HepG2 (cell line): Measurements from ENCODE around the gene KIFC1. TPM values are rescaled to one million over a fixed set of nuclear protein-coding genes. Genes with fewer than 3 reads are reported as not detected.

Experiments
- CHD2 ChIP-seq: IDR thresholded peaks from 2 replicates; pipeline ENCODE4 v1.6.1; 2011; ENCODE audit warnings: low read depth, low read length, improper control_type of control experiment
- KAT7 ChIP-seq: IDR thresholded peaks from 2 replicates; pipeline ENCODE4 v1.6.1; 2018; ENCODE audit warnings: borderline replicate concordance, missing compliant biosample characterization
- REL ChIP-seq: sonication (generic); formaldehyde crosslinking; conservative IDR thresholded peaks from 2 replicates; pipeline ENCODE4 v1.8.0; 2022; ENCODE audit warnings: mild to moderate bottlenecking, missing genetic modification reagents, moderate library complexity
- RFX1 ChIP-seq: fragments of 450-650 bp; IDR thresholded peaks from 2 replicates; pipeline ENCODE4 v1.6.1; 2017
- ZNF326 ChIP-seq: sonication (generic); formaldehyde crosslinking; IDR thresholded peaks from 2 replicates; pipeline ENCODE4 v1.4.0; 2020; ENCODE audit warnings: missing genetic modification reagents, borderline replicate concordance
- ZNF382 ChIP-seq: sonication (generic); formaldehyde crosslinking; IDR thresholded peaks from 2 replicates; pipeline ENCODE4 v1.5.0; 2020; ENCODE audit warnings: missing genetic modification reagents, mild to moderate bottlenecking, borderline replicate concordance
- polyA plus RNA-seq, 8 experiments: library from polyadenylated mRNA; depleted of rRNA in 3 of 8; stranded (reverse) in 7 of 8; unstranded in 1 of 8; fragments of >200 nt; fragmentation: Illumina TruSeq in 4 of 8; extraction: Trizol in 4 of 8; gene quantifications; 2 replicates each; pipeline versions ENCODE4 v1.2.1 to v1.2.3, GENCODE V29; 2011 to 2016; ENCODE audit warnings: low read depth in 4 of 8, missing spikeins in 1 of 8, mixed read lengths in 1 of 8; ENCODE audit not compliant: insufficient read depth in 1 of 8
- total RNA-seq, 5 experiments: library from RNA; depleted of rRNA; stranded (reverse); fragments of >200 nt; fragmentation: Illumina TruSeq; extraction: Trizol; gene quantifications; 2 replicates each; pipeline ENCODE4 v1.2.3, GENCODE V29; 2016; ENCODE audit warnings: low read depth in 1 of 5
- TF ChIP-seq, protein P1 (sequence below): sonication (generic); formaldehyde crosslinking; IDR thresholded peaks from 2 replicates; pipeline ENCODE4 v1.4.0; 2020; ENCODE audit warnings: mild to moderate bottlenecking, missing genetic modification reagents, borderline replicate concordance
- TF ChIP-seq, protein P2 (sequence below): sonication (generic); formaldehyde crosslinking; IDR thresholded peaks from 2 replicates; pipeline ENCODE4 v1.4.0; 2020; ENCODE audit warnings: mild to moderate bottlenecking, missing genetic modification reagents
- TF ChIP-seq, protein P3 (sequence below), 2 experiments: fragments of 450-650 bp in 1 of 2; sonication (generic) in 1 of 2; formaldehyde crosslinking in 1 of 2; IDR thresholded peaks; 2 replicates each; pipeline versions ENCODE4 v1.6.1 to v1.8.0; 2016 to 2022; ENCODE audit warnings: antibody characterized with exemption in 1 of 2, mild to moderate bottlenecking in 1 of 2, missing genetic modification reagents in 1 of 2
- TF ChIP-seq, protein P4 (sequence below): sonication (generic); formaldehyde crosslinking; IDR thresholded peaks from 2 replicates; pipeline ENCODE4 v1.4.0; 2020; ENCODE audit warnings: missing genetic modification reagents; ENCODE audit errors: not compliant biosample characterization

The KIFC1 gene
- total and polyA plus RNA-seq, 2 of the 13 experiments (the other 11 are each of a cell fraction or from before 2014, with no cell fraction given): 25.0 to 45.5 TPM

DNA sequence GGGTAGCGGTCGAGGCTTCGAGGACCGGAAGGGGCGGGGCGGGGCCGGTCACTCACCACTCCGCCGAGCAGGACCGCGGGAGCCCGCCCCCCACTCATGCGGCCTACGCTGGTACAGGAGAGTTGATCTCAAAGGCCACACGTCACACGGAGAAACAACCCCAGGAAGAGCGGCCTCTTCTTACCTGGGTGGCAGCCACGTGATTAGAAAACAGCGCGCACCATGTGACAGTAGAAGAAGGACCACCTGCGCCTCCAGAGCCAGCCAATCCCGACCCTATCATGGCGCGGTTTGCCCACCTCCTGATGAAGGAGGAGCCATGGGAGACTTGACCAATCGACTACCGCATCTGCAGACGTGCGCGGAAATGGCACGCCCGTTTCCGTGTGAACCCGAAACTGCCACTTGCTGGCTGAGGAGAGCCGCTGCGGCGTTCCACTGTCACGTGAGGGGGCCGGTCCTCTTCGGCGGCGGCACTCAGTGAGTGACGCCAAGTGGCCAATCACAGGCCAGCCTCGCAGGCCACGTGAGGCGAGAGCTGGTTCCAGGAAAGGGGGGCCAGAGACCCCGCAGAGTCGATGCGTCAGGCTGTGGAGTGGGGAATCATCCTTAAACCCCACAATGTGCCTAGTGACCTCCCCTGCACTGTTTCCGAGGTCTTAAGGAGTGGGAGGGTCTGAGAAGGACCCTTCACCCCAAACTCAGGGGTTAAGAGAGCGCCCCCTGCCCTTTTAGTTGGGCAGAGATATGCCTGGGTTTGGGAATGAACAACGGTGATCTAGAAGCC lies 26.5 kb downstream of the KIFC1 start, which contains the start of gene CUTA (continued):
- TF ChIP-seq, protein P1, sequence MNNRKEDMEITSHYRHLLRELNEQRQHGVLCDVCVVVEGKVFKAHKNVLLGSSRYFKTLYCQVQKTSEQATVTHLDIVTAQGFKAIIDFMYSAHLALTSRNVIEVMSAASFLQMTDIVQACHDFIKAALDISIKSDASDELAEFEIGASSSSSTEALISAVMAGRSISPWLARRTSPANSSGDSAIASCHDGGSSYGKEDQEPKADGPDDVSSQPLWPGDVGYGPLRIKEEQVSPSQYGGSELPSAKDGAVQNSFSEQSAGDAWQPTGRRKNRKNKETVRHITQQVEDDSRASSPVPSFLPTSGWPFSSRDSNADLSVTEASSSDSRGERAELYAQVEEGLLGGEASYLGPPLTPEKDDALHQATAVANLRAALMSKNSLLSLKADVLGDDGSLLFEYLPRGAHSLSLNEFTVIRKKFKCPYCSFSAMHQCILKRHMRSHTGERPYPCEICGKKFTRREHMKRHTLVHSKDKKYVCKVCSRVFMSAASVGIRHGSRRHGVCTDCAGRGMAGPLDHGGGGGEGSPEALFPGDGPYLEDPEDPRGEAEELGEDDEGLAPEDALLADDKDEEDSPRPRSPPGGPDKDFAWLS: peak; percentile 52; the same call in 1 of the 2 replicates
- no peak for TF ChIP-seq ZNF326 (CRISPR knock-in tag)
- peak; percentile 41; the same call in 1 of the 2 replicates for TF ChIP-seq RFX1
- TF ChIP-seq, protein P2, sequence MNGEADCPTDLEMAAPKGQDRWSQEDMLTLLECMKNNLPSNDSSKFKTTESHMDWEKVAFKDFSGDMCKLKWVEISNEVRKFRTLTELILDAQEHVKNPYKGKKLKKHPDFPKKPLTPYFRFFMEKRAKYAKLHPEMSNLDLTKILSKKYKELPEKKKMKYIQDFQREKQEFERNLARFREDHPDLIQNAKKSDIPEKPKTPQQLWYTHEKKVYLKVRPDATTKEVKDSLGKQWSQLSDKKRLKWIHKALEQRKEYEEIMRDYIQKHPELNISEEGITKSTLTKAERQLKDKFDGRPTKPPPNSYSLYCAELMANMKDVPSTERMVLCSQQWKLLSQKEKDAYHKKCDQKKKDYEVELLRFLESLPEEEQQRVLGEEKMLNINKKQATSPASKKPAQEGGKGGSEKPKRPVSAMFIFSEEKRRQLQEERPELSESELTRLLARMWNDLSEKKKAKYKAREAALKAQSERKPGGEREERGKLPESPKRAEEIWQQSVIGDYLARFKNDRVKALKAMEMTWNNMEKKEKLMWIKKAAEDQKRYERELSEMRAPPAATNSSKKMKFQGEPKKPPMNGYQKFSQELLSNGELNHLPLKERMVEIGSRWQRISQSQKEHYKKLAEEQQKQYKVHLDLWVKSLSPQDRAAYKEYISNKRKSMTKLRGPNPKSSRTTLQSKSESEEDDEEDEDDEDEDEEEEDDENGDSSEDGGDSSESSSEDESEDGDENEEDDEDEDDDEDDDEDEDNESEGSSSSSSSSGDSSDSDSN (CRISPR knock-in tag): peak; percentile 65
- TF ChIP-seq CHD2: no peak
- TF ChIP-seq, protein P3, sequence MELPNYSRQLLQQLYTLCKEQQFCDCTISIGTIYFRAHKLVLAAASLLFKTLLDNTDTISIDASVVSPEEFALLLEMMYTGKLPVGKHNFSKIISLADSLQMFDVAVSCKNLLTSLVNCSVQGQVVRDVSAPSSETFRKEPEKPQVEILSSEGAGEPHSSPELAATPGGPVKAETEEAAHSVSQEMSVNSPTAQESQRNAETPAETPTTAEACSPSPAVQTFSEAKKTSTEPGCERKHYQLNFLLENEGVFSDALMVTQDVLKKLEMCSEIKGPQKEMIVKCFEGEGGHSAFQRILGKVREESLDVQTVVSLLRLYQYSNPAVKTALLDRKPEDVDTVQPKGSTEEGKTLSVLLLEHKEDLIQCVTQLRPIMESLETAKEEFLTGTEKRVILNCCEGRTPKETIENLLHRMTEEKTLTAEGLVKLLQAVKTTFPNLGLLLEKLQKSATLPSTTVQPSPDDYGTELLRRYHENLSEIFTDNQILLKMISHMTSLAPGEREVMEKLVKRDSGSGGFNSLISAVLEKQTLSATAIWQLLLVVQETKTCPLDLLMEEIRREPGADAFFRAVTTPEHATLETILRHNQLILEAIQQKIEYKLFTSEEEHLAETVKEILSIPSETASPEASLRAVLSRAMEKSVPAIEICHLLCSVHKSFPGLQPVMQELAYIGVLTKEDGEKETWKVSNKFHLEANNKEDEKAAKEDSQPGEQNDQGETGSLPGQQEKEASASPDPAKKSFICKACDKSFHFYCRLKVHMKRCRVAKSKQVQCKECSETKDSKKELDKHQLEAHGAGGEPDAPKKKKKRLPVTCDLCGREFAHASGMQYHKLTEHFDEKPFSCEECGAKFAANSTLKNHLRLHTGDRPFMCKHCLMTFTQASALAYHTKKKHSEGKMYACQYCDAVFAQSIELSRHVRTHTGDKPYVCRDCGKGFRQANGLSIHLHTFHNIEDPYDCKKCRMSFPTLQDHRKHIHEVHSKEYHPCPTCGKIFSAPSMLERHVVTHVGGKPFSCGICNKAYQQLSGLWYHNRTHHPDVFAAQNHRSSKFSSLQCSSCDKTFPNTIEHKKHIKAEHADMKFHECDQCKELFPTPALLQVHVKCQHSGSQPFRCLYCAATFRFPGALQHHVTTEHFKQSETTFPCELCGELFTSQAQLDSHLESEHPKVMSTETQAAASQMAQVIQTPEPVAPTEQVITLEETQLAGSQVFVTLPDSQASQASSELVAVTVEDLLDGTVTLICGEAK (IDR thresholded peaks at IDR 0.05): no peak
- TF ChIP-seq, protein P3 (CRISPR knock-in tag; IDR thresholded peaks at IDR 0.05): peak; percentile 27; the same call in 1 of the 2 replicates
- TF ChIP-seq ZNF382 (CRISPR knock-in tag): no peak
- no peak; the same call in 1 of the 2 replicates for TF ChIP-seq REL (CRISPR knock-in tag)
- TF ChIP-seq, protein P4, sequence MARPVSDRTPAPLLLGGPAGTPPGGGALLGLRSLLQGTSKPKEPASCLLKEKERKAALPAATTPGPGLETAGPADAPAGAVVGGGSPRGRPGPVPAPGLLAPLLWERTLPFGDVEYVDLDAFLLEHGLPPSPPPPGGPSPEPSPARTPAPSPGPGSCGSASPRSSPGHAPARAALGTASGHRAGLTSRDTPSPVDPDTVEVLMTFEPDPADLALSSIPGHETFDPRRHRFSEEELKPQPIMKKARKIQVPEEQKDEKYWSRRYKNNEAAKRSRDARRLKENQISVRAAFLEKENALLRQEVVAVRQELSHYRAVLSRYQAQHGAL: peak; percentile 35
- no peak for TF ChIP-seq KAT7 (CRISPR knock-in tag)
